HEK293 (cell line): ENCODE results near the gene ABL2.

Experiments used
- CTCF ChIA-PET: fragments of 350-600 bp; formaldehyde crosslinking; extraction: SDS; loops from one replicate; lab custom pipeline; 2021; ENCODE audit warnings: antibody characterized with exemption; lab: Yijun Ruan, JAX
- POLR2A ChIA-PET: fragments of 300-600 bp; formaldehyde crosslinking; extraction: SDS; loops from one replicate; lab custom pipeline; 2020; ENCODE audit warnings: antibody characterized with exemption, inconsistent platforms; lab: Yijun Ruan, JAX
- H3K27ac ChIP-seq: fragments of 200-500 bp; sonication (Bioruptor generic); 2 replicates; pipeline ENCODE4 v1.5.1; 2014; ENCODE audit warnings: low read depth, low read length, control low read depth, inconsistent platforms; ENCODE audit errors: extremely low read depth
- H3K36me3 ChIP-seq, 2 experiments: fragments of 200-500 bp in 1 of 2; sonication (Bioruptor generic) in 1 of 2; 1 replicate in 1 of 2; 2 replicates in 1 of 2; pipeline ENCODE4 v1.5.1; 2014 to 2017; ENCODE audit warnings: inconsistent platforms in 2 of 2, low read length in 2 of 2; ENCODE audit not compliant: control insufficient read depth in 2 of 2, insufficient read depth in 1 of 2
- H3K4me1 ChIP-seq: fragments of 200-500 bp; sonication (Bioruptor generic); 2 replicates; pipeline ENCODE4 v1.5.1; 2014; ENCODE audit warnings: mild to moderate bottlenecking, low read length, inconsistent platforms; ENCODE audit not compliant: control insufficient read depth, insufficient read depth
- H3K4me3 ChIP-seq: 2 replicates; pipeline ENCODE4 v1.5.1; 2011; ENCODE audit warnings: low read depth, mild to moderate bottlenecking, control low read depth, low read length, moderate library complexity
- H3K9me3 ChIP-seq: fragments of 200-500 bp; sonication (Bioruptor generic); 2 replicates; pipeline ENCODE4 v1.5.1; 2014; ENCODE audit warnings: low read depth, low read length, inconsistent platforms; ENCODE audit not compliant: control insufficient read depth, insufficient read depth
- PRDM2 ChIP-seq: fragments of 450-650 bp; formaldehyde crosslinking; IDR thresholded peaks from 2 replicates; pipeline ENCODE4 v1.5.1; 2016; ENCODE audit warnings: missing biosample characterization, missing genetic modification characterization, borderline replicate concordance
- SP3 ChIP-seq: fragments of 450-650 bp; formaldehyde crosslinking; IDR thresholded peaks from 2 replicates; pipeline ENCODE4 v1.5.1; 2016; ENCODE audit warnings: missing biosample characterization, missing genetic modification characterization
- TRIM28 ChIP-seq: IDR thresholded peaks from 2 replicates; pipeline ENCODE4 v1.6.1; 2011; ENCODE audit warnings: low read length, control low read depth, borderline replicate concordance
- ZBTB20 ChIP-seq: fragments of 450-650 bp; formaldehyde crosslinking; IDR thresholded peaks from 2 replicates; pipeline ENCODE4 v1.5.1; 2016; ENCODE audit warnings: missing biosample characterization, missing genetic modification characterization
- ZBTB48 ChIP-seq: fragments of 450-650 bp; formaldehyde crosslinking; IDR thresholded peaks from 2 replicates; pipeline ENCODE4 v1.5.1; 2016; ENCODE audit warnings: missing biosample characterization, missing genetic modification characterization
- ZBTB6 ChIP-seq: fragments of 450-650 bp; formaldehyde crosslinking; IDR thresholded peaks from 2 replicates; pipeline ENCODE4 v1.5.1; 2017; ENCODE audit warnings: missing biosample characterization, missing genetic modification characterization
- ZBTB8A ChIP-seq: fragments of 450-650 bp; formaldehyde crosslinking; IDR thresholded peaks from 2 replicates; pipeline ENCODE4 v1.5.1; 2016; ENCODE audit warnings: missing biosample characterization, missing genetic modification characterization
- ZNF184 ChIP-seq: fragments of 450-650 bp; IDR thresholded peaks from 2 replicates; pipeline ENCODE4 v1.5.1; 2018; ENCODE audit warnings: missing biosample characterization, mild to moderate bottlenecking, missing genetic modification characterization
- ZNF341 ChIP-seq: fragments of 450-650 bp; formaldehyde crosslinking; IDR thresholded peaks from 2 replicates; pipeline ENCODE4; 2016; ENCODE audit warnings: low read depth, missing biosample characterization, missing genetic modification characterization
- ZNF398 ChIP-seq: fragments of 450-650 bp; formaldehyde crosslinking; IDR thresholded peaks from 2 replicates; pipeline ENCODE4 v1.5.1; 2017; ENCODE audit warnings: missing biosample characterization, missing genetic modification characterization
- ZNF549 ChIP-seq: fragments of 450-650 bp; IDR thresholded peaks from 2 replicates; pipeline ENCODE4 v1.5.1; 2018; ENCODE audit warnings: missing biosample characterization, missing genetic modification characterization, mild to moderate bottlenecking, inconsistent platforms, moderate library complexity
- ZNF596 ChIP-seq: fragments of 450-650 bp; IDR thresholded peaks from 2 replicates; pipeline ENCODE4 v1.5.0; 2018; ENCODE audit warnings: missing biosample characterization, mild to moderate bottlenecking, missing genetic modification characterization, moderate library complexity
- ZNF600 ChIP-seq: fragments of 450-650 bp; formaldehyde crosslinking; IDR thresholded peaks from 2 replicates; pipeline ENCODE4 v1.5.1; 2016; ENCODE audit warnings: missing biosample characterization, missing genetic modification characterization
- ZNF654 ChIP-seq: fragments of 450-650 bp; formaldehyde crosslinking; IDR thresholded peaks from 2 replicates; pipeline ENCODE4 v1.5.1; 2016; ENCODE audit warnings: low read depth, missing biosample characterization, missing genetic modification characterization

Gene ABL2

GRCh38 chr1:179127163-179127895, 102.1 kb downstream of the ABL2 start (continued):
- no peak for TF ChIP-seq PRDM2 (tag by site-specific recombination)
- TF ChIP-seq, all 188 proteins: peak for 0

- TF ChIP-seq ZNF398 (tag by site-specific recombination), result no peak
- no peak for TF ChIP-seq ZNF654 (tag by site-specific recombination)
- H3K4me3 ChIP-seq, result no peak overlapping the region
- H3K9me3 ChIP-seq, result no peaks in the 10 kb centered on the region
- H3K27ac ChIP-seq, result no peak overlapping the region
- H3K36me3 ChIP-seq, result peaks cover 8 to 13% of the 10 kb centered on the region in 2 experiments; a peak in 2 of 3 replicates
- H3K4me1 ChIP-seq, result peaks cover 4% of the 10 kb centered on the region; the same call in 1 of the 2 replicates
- POLR2A ChIA-PET, result no interaction called here
- CTCF ChIA-PET, result interaction anchor here (0.6 to 1.7 kb wide), 4 partner anchors 21 to 170 kb away, joined by 4 to 6 read pairs (median 4); no protein-coding TSS in a partner anchor
Observed at GRCh38 chr1:179126338-179127060, 103.0 kb downstream of the ABL2 start.

- peaks cover 0 to 13% of the 10 kb centered on the region in 2 experiments; a peak in 2 of 3 replicates for H3K36me3 ChIP-seq
- CTCF ChIA-PET, result interaction anchor here (1.5 kb wide), 1 partner anchor 68 kb away, joined by 4 read pairs; no protein-coding TSS in a partner anchor
- POLR2A ChIA-PET, result no interaction called here
- H3K27ac ChIP-seq, result no peak overlapping the region
- H3K4me1 ChIP-seq, result peaks cover 4% of the 10 kb centered on the region; the same call in 1 of the 2 replicates
- no peak overlapping the region for H3K4me3 ChIP-seq
- no peak for TF ChIP-seq ZBTB20 (tag by site-specific recombination)
- TF ChIP-seq ZBTB48, result no peak
- TF ChIP-seq ZNF184, result no peak
- no peak for TF ChIP-seq SP3 (tag by site-specific recombination)
- no peak for TF ChIP-seq ZNF549 (tag by site-specific recombination)
- no peak for TF ChIP-seq ZNF341 (tag by site-specific recombination)
- TF ChIP-seq ZBTB8A, result no peak
- no peak for TF ChIP-seq ZNF596 (tag by site-specific recombination)
- no peak for TF ChIP-seq ZBTB6 (tag by site-specific recombination)
- TF ChIP-seq ZNF600 (tag by site-specific recombination), result no peak
- no peak for TF ChIP-seq TRIM28
- no peaks in the 10 kb centered on the region for H3K9me3 ChIP-seq
Observed at GRCh38 chr1:179124873-179125272, 104.6 kb downstream of the ABL2 start.
